ENCODE measurements around the gene FAM210B.

FAM210B gene, protein sequence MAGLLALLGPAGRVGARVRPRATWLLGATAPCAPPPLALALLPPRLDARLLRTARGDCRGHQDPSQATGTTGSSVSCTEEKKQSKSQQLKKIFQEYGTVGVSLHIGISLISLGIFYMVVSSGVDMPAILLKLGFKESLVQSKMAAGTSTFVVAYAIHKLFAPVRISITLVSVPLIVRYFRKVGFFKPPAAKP

DNA sequence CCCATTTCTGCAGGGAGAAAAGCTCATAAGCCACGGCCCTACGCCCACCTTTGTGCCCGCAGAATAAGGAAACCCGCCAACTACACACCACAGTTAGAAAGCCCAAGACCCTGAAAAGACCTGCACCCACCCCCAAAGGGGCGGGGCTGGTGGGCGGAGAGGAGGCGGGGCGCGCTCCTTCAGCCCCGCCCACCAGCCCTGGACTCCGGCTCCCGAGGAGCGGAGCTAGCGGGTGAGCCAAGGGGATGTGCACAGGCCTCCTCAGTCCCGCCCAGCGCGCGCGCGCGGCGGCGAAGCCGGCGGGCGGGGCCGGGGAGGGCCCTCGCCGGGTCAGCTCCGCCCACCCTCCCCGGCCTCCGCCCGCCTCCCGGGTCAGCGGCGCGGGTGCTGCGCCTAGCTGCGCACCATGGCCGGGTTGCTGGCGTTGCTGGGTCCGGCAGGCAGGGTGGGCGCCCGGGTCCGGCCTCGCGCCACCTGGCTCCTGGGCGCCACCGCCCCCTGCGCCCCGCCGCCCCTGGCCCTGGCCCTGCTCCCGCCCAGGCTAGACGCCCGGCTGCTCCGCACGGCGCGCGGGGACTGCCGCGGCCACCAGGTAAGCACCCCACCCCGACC, at the start of gene FAM210B:
FAM210B (plus strand) TSS at position 375 of the 612 bp plus-strand sequence; CDS start at position 407, 32 bp downstream.
- TF ChIP-seq YY1 (IDR thresholded peaks at IDR 0.05; ENCODE audit: low read depth) (0 out of 2 replicates have a peak, but pooled peaks have one; percentile 16), TAF1 (IDR thresholded peaks at IDR 0.05; ENCODE audit: low read depth) (0 out of 2 replicates have a peak, but pooled peaks have one; percentile 18), NFIC (IDR thresholded peaks at IDR 0.05) (no peak)

DNA sequence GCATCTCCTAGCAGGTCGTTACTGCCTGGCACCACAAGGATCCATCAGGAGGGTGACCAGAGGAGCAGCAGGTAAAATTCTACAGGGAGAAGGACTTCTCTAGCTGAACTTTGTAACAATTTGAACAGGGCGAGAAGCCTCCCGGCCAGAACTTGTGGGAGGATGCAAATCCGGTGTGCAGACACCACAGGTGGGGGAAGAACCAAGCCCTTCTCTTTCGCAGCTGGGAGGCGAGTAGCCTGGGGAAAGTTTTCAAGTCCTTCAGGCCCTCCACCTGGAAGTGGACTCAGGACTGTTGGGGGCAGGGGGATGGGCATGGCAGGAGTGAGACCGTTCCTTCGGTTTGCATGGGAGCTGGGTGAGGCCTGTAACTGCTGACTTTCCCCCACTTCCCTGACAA, 42.7 kb upstream of the FAM210B start:
- no peak for TF ChIP-seq TEAD4 (IDR thresholded peaks at IDR 0.05)

DNA sequence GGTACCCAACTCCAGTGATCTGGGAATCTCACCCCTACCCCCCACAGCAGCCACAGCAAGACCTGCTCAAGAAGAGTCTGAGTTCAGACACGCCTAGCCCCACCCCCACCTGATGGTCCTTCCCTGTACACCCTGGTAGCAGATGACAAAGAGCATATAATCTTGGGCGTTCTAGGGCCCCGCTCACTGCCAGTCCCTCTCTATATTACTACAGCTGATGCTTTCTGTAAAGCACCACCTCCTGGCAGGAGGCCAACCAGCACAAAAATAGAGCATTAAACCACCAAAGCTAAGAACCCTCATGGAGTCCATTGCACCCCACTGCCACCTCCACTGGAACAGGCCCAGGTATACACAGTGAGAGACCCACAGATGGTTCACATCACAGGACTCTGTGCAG, 42.3 kb upstream of the FAM210B start:
- TF ChIP-seq EGR1 (IDR thresholded peaks at IDR 0.05) (no peak), ZBTB7A (IDR thresholded peaks at IDR 0.05; ENCODE audit: low read depth) (no peak), RAD21 (IDR thresholded peaks at IDR 0.05; ENCODE audit: low read depth) (no peak), EP300 (IDR thresholded peaks at IDR 0.05; ENCODE audit: borderline replicate concordance) (no peak), TCF12 (IDR thresholded peaks at IDR 0.05; ENCODE audit: low read depth) (no peak), FOXM1 (IDR thresholded peaks at IDR 0.05; ENCODE audit: borderline replicate concordance, low read depth) (no peak), CREB1 (IDR thresholded peaks at IDR 0.05; ENCODE audit: low read depth) (no peak), NFIC (IDR thresholded peaks at IDR 0.05) (no peak), CEBPB (IDR thresholded peaks at IDR 0.05) (no peak), YY1 (IDR thresholded peaks at IDR 0.05; ENCODE audit: low read depth) (no peak), TEAD4 (IDR thresholded peaks at IDR 0.05) (no peak), TAF1 (IDR thresholded peaks at IDR 0.05; ENCODE audit: low read depth) (no peak)
- TF ChIP-seq, protein P1, sequence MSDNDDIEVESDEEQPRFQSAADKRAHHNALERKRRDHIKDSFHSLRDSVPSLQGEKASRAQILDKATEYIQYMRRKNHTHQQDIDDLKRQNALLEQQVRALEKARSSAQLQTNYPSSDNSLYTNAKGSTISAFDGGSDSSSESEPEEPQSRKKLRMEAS (IDR thresholded peaks at IDR 0.05): no peak
- TF ChIP-seq, protein P2, sequence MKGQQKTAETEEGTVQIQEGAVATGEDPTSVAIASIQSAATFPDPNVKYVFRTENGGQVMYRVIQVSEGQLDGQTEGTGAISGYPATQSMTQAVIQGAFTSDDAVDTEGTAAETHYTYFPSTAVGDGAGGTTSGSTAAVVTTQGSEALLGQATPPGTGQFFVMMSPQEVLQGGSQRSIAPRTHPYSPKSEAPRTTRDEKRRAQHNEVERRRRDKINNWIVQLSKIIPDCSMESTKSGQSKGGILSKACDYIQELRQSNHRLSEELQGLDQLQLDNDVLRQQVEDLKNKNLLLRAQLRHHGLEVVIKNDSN (IDR thresholded peaks at IDR 0.05): no peak
- TF ChIP-seq, protein P3, sequence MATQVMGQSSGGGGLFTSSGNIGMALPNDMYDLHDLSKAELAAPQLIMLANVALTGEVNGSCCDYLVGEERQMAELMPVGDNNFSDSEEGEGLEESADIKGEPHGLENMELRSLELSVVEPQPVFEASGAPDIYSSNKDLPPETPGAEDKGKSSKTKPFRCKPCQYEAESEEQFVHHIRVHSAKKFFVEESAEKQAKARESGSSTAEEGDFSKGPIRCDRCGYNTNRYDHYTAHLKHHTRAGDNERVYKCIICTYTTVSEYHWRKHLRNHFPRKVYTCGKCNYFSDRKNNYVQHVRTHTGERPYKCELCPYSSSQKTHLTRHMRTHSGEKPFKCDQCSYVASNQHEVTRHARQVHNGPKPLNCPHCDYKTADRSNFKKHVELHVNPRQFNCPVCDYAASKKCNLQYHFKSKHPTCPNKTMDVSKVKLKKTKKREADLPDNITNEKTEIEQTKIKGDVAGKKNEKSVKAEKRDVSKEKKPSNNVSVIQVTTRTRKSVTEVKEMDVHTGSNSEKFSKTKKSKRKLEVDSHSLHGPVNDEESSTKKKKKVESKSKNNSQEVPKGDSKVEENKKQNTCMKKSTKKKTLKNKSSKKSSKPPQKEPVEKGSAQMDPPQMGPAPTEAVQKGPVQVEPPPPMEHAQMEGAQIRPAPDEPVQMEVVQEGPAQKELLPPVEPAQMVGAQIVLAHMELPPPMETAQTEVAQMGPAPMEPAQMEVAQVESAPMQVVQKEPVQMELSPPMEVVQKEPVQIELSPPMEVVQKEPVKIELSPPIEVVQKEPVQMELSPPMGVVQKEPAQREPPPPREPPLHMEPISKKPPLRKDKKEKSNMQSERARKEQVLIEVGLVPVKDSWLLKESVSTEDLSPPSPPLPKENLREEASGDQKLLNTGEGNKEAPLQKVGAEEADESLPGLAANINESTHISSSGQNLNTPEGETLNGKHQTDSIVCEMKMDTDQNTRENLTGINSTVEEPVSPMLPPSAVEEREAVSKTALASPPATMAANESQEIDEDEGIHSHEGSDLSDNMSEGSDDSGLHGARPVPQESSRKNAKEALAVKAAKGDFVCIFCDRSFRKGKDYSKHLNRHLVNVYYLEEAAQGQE (IDR thresholded peaks at IDR 0.05; ENCODE audit: low read depth): no peak

DNA sequence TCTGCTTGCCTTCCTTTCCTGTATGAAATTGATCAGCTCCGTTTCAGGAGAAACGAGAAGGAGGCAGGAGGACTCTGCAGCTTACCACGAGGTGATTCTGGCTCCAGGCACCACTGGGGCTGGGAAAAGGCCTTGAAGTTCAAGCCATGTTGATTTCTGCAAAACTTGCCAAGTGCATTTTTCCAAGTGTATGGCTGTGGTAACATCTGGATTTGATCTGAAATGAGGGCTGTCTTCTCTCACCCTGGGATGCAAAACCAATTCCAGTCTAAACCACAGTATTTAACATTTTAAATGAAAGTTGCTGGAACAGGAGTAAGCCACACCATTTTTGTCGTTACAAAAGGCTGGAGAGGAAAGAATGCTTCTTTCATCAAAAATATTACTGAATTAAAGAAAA, 36.1 kb upstream of the FAM210B start:
- TF ChIP-seq CEBPB (IDR thresholded peaks at IDR 0.05) (no peak), TAF1 (IDR thresholded peaks at IDR 0.05; ENCODE audit: low read depth) (no peak), EGR1 (IDR thresholded peaks at IDR 0.05) (no peak), FOXM1 (IDR thresholded peaks at IDR 0.05; ENCODE audit: borderline replicate concordance, low read depth) (no peak), ZBTB7A (IDR thresholded peaks at IDR 0.05; ENCODE audit: low read depth) (no peak), YY1 (IDR thresholded peaks at IDR 0.05; ENCODE audit: low read depth) (no peak), CREB1 (IDR thresholded peaks at IDR 0.05; ENCODE audit: low read depth) (no peak), EP300 (IDR thresholded peaks at IDR 0.05; ENCODE audit: borderline replicate concordance) (no peak), RAD21 (IDR thresholded peaks at IDR 0.05; ENCODE audit: low read depth) (no peak), NFIC (IDR thresholded peaks at IDR 0.05) (no peak)
- TF ChIP-seq, protein P1 (IDR thresholded peaks at IDR 0.05): no peak

DNA sequence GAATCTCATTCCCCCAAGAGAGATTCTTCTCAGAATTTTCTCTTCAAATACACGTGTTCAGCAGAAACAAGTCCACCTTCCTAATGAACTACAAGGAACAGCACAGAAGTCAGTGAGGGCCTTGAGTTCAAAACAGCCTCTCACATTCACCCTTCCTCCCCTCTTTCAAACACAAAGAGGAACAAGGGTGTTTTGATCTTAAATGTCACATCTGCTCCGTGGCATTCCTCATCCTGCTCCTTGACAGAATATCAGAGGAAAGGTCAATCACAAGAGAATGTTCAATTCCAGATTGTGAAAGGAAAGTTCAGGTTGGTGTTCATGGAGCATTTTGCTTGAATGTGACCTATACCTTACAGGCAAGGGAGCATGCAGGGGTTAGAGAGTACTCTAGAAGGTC, 35.6 kb upstream of the FAM210B start:
- TF ChIP-seq, protein P3 (IDR thresholded peaks at IDR 0.05; ENCODE audit: low read depth): no peak
- TF ChIP-seq EGR1 (IDR thresholded peaks at IDR 0.05) (no peak), NFIC (IDR thresholded peaks at IDR 0.05) (no peak), CREB1 (IDR thresholded peaks at IDR 0.05; ENCODE audit: low read depth) (no peak), CEBPB (IDR thresholded peaks at IDR 0.05) (no peak), YY1 (IDR thresholded peaks at IDR 0.05; ENCODE audit: low read depth) (no peak), TEAD4 (IDR thresholded peaks at IDR 0.05) (no peak), RAD21 (IDR thresholded peaks at IDR 0.05; ENCODE audit: low read depth) (no peak), EP300 (IDR thresholded peaks at IDR 0.05; ENCODE audit: borderline replicate concordance) (no peak), ZBTB7A (IDR thresholded peaks at IDR 0.05; ENCODE audit: low read depth) (no peak), FOXM1 (IDR thresholded peaks at IDR 0.05; ENCODE audit: borderline replicate concordance, low read depth) (no peak)
- TF ChIP-seq, protein P2 (IDR thresholded peaks at IDR 0.05): no peak

DNA sequence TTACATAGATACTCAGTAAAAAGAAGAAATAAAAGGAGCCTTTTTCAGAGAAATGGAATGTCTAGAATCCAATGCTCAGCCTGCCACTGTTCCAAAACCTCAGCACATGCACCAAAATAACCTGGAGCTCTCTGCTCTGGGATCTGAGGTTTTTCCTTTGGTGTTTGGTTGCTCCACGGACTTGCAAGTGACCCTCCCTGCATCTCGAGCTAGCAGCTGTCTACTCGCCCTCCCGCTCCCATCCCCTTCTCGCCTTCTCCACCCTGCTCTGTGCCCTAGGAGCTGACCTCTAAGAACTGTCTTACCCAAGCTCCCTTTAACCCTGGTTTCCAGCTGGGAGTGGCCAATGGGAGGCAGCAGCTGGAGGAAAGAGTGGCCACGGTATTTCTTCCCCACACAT, 35.1 kb upstream of the FAM210B start:
- TF ChIP-seq RAD21 (IDR thresholded peaks at IDR 0.05; ENCODE audit: low read depth): no peak
- TF ChIP-seq EP300 (IDR thresholded peaks at IDR 0.05; ENCODE audit: borderline replicate concordance): no peak
- TF ChIP-seq, protein P3 (IDR thresholded peaks at IDR 0.05; ENCODE audit: low read depth): no peak
- no peak for TF ChIP-seq TAF1 (IDR thresholded peaks at IDR 0.05; ENCODE audit: low read depth)
- TF ChIP-seq EGR1 (IDR thresholded peaks at IDR 0.05): no peak
- no peak for TF ChIP-seq YY1 (IDR thresholded peaks at IDR 0.05; ENCODE audit: low read depth)
- TF ChIP-seq NFIC (IDR thresholded peaks at IDR 0.05): no peak
- TF ChIP-seq, protein P1 (IDR thresholded peaks at IDR 0.05): no peak
- TF ChIP-seq FOXM1 (IDR thresholded peaks at IDR 0.05; ENCODE audit: borderline replicate concordance, low read depth): no peak
- TF ChIP-seq CREB1 (IDR thresholded peaks at IDR 0.05; ENCODE audit: low read depth): no peak
- TF ChIP-seq, protein P2 (IDR thresholded peaks at IDR 0.05): no peak
- no peak for TF ChIP-seq CEBPB (IDR thresholded peaks at IDR 0.05)
- TF ChIP-seq ZBTB7A (IDR thresholded peaks at IDR 0.05; ENCODE audit: low read depth): no peak
- no peak for TF ChIP-seq TCF12 (IDR thresholded peaks at IDR 0.05; ENCODE audit: low read depth)
- TF ChIP-seq TEAD4 (IDR thresholded peaks at IDR 0.05): no peak

Data from Ishikawa (cell line).